Pancreas (tissue), 10 donors: Measurements from ENCODE around the gene SPATC1L. TPM values are rescaled to one million over a fixed set of nuclear protein-coding genes. Genes with fewer than 3 reads are reported as not detected.

Experiments
- ATAC-seq, 4 donors: fragments of 200-7000 bp; cut with Tn5 transposase; one replicate each; pipeline versions ENCODE4 v1.8.0 to v1.9.1; 2020; ENCODE audit warnings: mild to moderate bottlenecking in 4 of 4, moderate library complexity in 4 of 4
- DNase-seq, 6 donors: peaks; one replicate each; pipeline ENCODE4 v3.0.0-alpha.2; 2020
- FAIRE-seq: peaks from 2 replicates; lab custom pipeline; 2012; peaks lifted over from hg19 to GRCh38; lab: Jason Lieb, UNC
- H3K27ac ChIP-seq, 4 donors: fragments of 200-600 bp; sonication (generic); 1 replicate in 3 of 4; 2 replicates in 1 of 4; pipeline versions ENCODE4 v1.5.0 to v1.8.0; 2020
- H3K27me3 ChIP-seq, 4 donors: fragments of 200-600 bp; one replicate each; pipeline ENCODE4 v1.8.0; 2021
- H3K36me3 ChIP-seq, 3 donors: fragments of 200-600 bp; sonication (generic) in 1 of 3; one replicate each; pipeline versions ENCODE4 v1.5.0 to v1.8.0; 2020 to 2021
- H3K4me1 ChIP-seq, 3 donors: fragments of 200-600 bp; one replicate each; pipeline ENCODE4 v1.8.0; 2021
- H3K4me3 ChIP-seq, 4 donors: fragments of 200-600 bp; sonication (generic) in 2 of 4; one replicate each; pipeline versions ENCODE4 v1.5.0 to v1.8.0; 2020 to 2021
- H3K9me3 ChIP-seq, 4 donors: fragments of 200-600 bp; one replicate each; pipeline ENCODE4 v1.8.0; 2021
- WGBS, 2 donors: extraction: QIAGEN DNeasy Blood & Tissue Kit; methylation state at CpG; one replicate each; pipeline ENCODE4 v1.1.7; 2013; 5-methylcytosine and 5-hydroxymethylcytosine counted together
- intact Hi-C, 3 donors: fragments of 100-400 bp; cut with DNase I; formaldehyde crosslinking; loops; one replicate each; pipeline versions ENCODE4 v1.11.1 to v1.14.2; 2022
- polyA plus RNA-seq, 2 donors: library from polyadenylated mRNA; stranded (reverse); fragments of 200-250 nt; gene quantifications; one replicate each; pipeline ENCODE4 v1.2.3, GENCODE V29; 2013
- total RNA-seq, 6 donors: library from RNA; stranded (reverse); fragmentation: NEBNext Ultra II Directional in 4 of 6; extraction: Animal tissue kit (Norgen Biotek cat#: 25700) in 4 of 6; gene quantifications; one replicate each; pipeline versions ENCODE4 v1.2.1 to v1.2.4, GENCODE V29; 2021 to 2023
- TF ChIP-seq, protein P1 (sequence below), 4 donors: fragments of 200-600 bp; sonication (generic) in 3 of 4; IDR thresholded peaks; one replicate each; pipeline versions ENCODE4 v1.5.0 to v1.8.0; 2021; ENCODE audit warnings: antibody characterized with exemption in 4 of 4
- donor health status: healthy with polysubstance abuse.
- donor health status: DM: no; HTN: no; CAD: no; lungs with moderate emphysema.
- donor health status: DM: no; HTN: no; CAD: no.
- donor health status: control.
- donor health status: control.
- donor health status: Bipolar disorder and iron deficiency.
- donor health status: DM: yes; HTN: yes; CAD: no.
- donor health status: DM: no; HTN: no; CAD: no.
- donor health status: DM: no; HTN: no; CAD: no.
- donor health status: DM: yes; HTN: yes; CAD: no.

The SPATC1L gene
- total and polyA plus RNA-seq, 8 donors, result 3.1 to 26.9 (median 6.5) TPM

DNA sequence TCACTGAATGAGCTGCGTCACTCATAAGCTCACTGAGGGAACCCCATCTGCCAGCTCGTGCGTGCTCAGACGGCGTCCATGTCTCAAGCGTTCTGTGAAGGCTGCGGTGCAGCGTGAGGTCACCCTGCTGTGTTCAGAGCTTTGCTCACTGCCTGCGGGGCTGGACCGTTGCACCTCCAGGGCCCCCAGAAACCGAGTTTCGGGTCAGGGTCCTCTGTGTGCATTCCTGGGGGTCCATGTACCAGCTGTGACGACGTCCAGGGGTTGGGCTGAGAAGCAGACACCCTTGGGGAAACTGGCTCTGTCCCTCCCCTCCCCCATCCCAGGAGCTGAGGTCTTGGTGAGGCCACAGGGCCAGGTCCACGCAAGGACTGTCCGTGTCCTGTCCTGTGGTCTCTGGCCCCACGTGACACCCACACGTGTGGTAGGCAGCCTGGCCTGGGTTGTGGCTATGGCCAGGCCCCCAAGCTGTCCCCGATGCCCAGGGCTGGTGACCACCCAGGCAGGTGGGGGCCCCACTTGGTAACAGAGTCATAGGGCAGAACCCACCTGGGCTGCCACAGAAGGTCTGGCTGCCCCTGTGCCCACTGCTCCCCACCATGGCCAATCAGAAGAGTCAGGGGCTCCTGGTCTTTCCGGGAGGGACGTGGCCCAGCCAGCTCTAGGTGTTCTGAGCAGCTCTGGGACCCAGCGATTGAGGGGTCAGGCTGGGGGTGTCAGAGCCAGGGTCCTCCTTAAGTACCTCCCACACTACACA, 53.2 kb downstream of the SPATC1L start:
- no peak overlapping the region for H3K4me3 ChIP-seq
- H3K4me1 ChIP-seq, result no peaks in the 10 kb centered on the region
- no peaks in the 10 kb centered on the region for H3K27me3 ChIP-seq
- no peak overlapping the region for H3K27ac ChIP-seq
- 61 to 80% methylated on average over 22 of the region's 22 CpGs for WGBS, 2 donors
- DNase-seq, result peak in 3 of 6 donors; percentile 15 to 47 (median 45)
- no peaks in the 10 kb centered on the region for H3K9me3 ChIP-seq
- H3K36me3 ChIP-seq, result no peaks in the 10 kb centered on the region
- no peak for FAIRE-seq
- no peak for ATAC-seq
- TF ChIP-seq, protein P1, sequence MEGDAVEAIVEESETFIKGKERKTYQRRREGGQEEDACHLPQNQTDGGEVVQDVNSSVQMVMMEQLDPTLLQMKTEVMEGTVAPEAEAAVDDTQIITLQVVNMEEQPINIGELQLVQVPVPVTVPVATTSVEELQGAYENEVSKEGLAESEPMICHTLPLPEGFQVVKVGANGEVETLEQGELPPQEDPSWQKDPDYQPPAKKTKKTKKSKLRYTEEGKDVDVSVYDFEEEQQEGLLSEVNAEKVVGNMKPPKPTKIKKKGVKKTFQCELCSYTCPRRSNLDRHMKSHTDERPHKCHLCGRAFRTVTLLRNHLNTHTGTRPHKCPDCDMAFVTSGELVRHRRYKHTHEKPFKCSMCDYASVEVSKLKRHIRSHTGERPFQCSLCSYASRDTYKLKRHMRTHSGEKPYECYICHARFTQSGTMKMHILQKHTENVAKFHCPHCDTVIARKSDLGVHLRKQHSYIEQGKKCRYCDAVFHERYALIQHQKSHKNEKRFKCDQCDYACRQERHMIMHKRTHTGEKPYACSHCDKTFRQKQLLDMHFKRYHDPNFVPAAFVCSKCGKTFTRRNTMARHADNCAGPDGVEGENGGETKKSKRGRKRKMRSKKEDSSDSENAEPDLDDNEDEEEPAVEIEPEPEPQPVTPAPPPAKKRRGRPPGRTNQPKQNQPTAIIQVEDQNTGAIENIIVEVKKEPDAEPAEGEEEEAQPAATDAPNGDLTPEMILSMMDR (IDR thresholded peaks at IDR 0.05), result no peak
- intact Hi-C loops, result no loop called here

DNA sequence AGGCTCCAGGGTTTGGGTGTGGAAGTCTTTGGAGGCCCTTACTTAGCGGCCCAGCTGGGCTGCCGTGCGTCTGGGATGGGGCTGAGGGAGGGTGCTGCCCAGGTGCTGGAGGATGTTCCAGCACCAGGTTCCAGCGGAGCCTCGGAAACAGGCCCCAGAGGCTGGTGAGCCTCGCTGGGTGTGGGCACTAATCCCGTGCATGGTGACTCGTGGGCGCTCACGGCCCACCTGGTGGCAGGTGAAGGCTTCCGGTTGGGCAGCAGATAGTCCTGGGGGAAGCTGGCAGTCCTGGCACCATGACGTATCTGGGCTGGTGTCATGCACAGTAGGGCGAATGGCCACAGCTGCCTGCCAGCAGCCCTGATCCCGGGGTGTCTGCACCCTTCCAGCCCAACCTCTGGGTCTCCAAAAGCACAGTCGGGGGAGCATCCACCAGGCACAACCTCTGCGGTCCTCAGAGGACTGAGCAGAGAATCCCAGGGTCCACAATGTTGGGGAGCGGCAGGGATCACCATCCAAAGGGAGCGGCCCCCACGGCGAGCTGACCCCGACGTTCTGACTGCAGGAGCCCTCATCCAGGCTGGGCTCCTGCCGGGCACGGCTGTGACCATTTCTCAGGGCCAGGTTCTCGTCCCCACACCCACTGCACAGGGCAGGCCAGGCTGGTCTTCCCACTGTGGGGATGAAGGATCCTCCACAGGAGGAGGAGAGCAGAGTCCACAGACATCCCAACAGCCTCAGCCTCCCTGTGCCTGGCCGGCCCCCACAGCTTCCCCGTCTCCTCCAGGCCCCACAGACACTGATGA, 54.2 kb downstream of the SPATC1L start:
- 63 to 73% methylated on average over 27 of the region's 27 CpGs for WGBS, 2 donors
- no peaks in the 10 kb centered on the region for H3K9me3 ChIP-seq
- TF ChIP-seq, protein P1 (IDR thresholded peaks at IDR 0.05), result no peak
- no peak overlapping the region for H3K27ac ChIP-seq
- FAIRE-seq, result no peak
- no peak overlapping the region for H3K4me3 ChIP-seq
- no peaks in the 10 kb centered on the region for H3K4me1 ChIP-seq
- intact Hi-C loops, result no loop called here
- no peaks in the 10 kb centered on the region for H3K36me3 ChIP-seq
- no peak for ATAC-seq
- H3K27me3 ChIP-seq, result no peaks in the 10 kb centered on the region
- peak in 3 of 6 donors; percentile 14 to 66 (median 40) for DNase-seq

DNA sequence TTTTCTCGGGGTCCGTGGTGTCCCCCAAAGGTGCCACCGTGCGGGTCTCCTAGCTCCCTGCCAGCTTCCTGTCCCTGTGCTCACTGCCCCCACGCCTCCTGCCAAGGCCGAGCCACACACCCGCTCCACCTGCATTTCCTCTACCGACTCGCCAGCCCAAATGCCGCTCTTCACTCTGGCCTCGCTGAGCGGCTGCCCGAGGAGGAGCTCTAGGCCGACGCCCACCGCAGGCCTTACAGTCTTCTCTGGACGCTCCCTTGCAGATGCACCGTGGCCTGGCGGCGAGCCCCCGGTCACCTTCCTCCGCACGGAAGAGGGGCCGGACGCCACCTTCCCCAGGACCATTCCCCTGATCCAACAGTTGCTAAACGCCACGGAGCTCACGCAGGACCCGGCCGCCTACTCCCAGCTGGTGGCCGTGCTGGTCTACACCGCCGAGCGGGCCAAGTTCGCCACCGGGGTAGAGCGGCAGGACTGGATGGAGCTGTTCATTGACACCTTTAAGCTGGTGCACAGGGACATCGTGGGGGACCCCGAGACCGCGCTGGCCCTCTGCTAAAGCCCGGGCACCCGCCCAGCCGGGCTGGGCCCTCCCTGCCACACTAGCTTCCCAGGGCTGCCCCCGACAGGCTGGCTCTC, 55.2 kb downstream of the SPATC1L start:
- intact Hi-C loops, result no loop called here
- no peak for FAIRE-seq
- Histone ChIP-seq H3K27ac (no peak overlapping the region), H3K36me3 (no peaks in the 10 kb centered on the region), H3K27me3 (no peaks in the 10 kb centered on the region), H3K4me3 (no peak overlapping the region), H3K9me3 (no peaks in the 10 kb centered on the region), H3K4me1 (no peaks in the 10 kb centered on the region)
- WGBS, 2 donors, result 75 to 85% methylated on average over 45 of the region's 45 CpGs
- TF ChIP-seq, protein P1 (IDR thresholded peaks at IDR 0.05), result no peak
- DNase-seq, result peak in 3 of 6 donors; percentile 18 to 59 (median 43)
- no peak for ATAC-seq

DNA sequence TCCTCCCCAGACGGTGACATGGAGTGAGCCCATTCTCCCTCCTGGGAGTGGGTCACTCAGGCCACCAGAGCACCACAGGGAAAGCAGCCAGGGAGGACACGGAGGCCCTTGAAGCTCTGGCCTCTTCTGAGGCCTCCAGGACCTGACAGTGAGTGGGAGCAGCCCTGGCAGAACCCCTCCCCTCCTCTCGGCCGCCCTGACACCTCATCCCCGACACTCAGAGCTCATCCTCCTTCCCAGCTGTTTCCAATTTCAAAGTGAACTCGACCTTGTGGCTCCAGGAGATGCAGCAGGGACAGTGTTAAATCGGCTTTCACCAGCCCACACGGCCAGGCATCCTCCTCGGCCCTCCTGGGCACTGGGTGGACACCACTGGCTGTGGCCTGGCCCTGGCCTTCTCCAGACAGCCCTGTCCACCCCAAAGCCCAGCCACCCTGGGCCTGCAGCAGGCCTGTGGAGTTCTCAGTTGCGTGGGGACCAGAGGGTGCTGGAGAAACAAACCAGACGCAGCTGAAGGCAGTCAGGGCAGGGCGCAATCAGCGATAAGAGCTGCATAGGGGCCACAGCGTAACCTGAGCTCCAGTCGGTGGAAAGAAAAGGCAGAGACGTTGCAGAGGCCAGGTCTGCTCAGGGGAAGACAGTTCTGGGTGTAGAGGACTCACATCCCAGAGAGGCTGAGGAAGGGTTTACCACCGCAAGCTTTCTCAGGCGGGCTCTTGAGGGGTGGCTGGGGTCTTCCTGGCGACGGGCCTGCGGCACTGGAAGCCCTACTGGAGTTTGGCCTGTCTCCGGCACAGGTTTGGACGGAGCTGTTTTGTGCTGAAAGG, 55.9 kb downstream of the SPATC1L start:
- Histone ChIP-seq H3K4me3 (no peak overlapping the region), H3K27ac (no peak overlapping the region), H3K27me3 (no peaks in the 10 kb centered on the region), H3K4me1 (no peaks in the 10 kb centered on the region), H3K36me3 (no peaks in the 10 kb centered on the region), H3K9me3 (no peaks in the 10 kb centered on the region)
- ATAC-seq (no peak), DNase-seq (peak in 3 of 6 donors; percentile 17 to 39 (median 30)), FAIRE-seq (no peak)
- TF ChIP-seq, protein P1 (IDR thresholded peaks at IDR 0.05), result no peak
- 58 to 62% methylated on average over 23 of the region's 23 CpGs for WGBS, 2 donors
- intact Hi-C loops, result no loop called here
